K562 (cell line): Measurements from ENCODE around the gene DNMT3L. TPM values are rescaled to one million over a fixed set of nuclear protein-coding genes. Genes with fewer than 3 reads are reported as not detected.
A peak's percentile ranks its signal among the peaks of the same experiment; 100 is the strongest.

Experiments
- CEBPG ChIP-seq, 3 experiments: fragments of 200-800 bp in 1 of 3; sonication (Bioruptor generic) in 1 of 3; sonication (generic) in 1 of 3; formaldehyde crosslinking in 1 of 3; IDR thresholded peaks in 2 of 3; conservative IDR thresholded peaks in 1 of 3; 2 replicates each; pipeline versions ENCODE4 v1.6.1 to v1.8.0; 2016 to 2022; ENCODE audit warnings: missing compliant biosample characterization in 2 of 3, missing genetic modification characterization in 2 of 3, mild to moderate bottlenecking in 1 of 3, missing genetic modification reagents in 1 of 3
- MCM3 ChIP-seq: fragments of 450-650 bp; IDR thresholded peaks from 2 replicates; pipeline ENCODE4 v1.6.1; 2016
- MEF2A ChIP-seq: IDR thresholded peaks from 2 replicates; pipeline ENCODE4 v1.6.1; 2011; ENCODE audit warnings: low read depth, mild to moderate bottlenecking, low read length, moderate library complexity; ENCODE audit not compliant: control insufficient read depth
- RBBP5 ChIP-seq: fragments of 200-600 bp; sonication (generic); IDR thresholded peaks from 2 replicates; pipeline ENCODE4 v1.6.1; 2012; ENCODE audit warnings: borderline replicate concordance, mild to moderate bottlenecking, low read length, control low read depth, inconsistent platforms; ENCODE audit not compliant: insufficient read depth, poor library complexity, severe bottlenecking
- TBL1XR1 ChIP-seq, 2 experiments: IDR thresholded peaks; 2 replicates each; pipeline ENCODE4 v1.6.1; 2012; ENCODE audit warnings: improper control_type of control experiment in 2 of 2, low read length in 2 of 2, mild to moderate bottlenecking in 1 of 2
- U2AF2 ChIP-seq: fragments of 200-400 bp; formaldehyde crosslinking; optimal IDR thresholded peaks from 2 replicates; pipeline ENCODE3; 2017; ENCODE audit warnings: low read depth, mild to moderate bottlenecking, low read length
- ZNF444 ChIP-seq: fragments of 250-450 bp; sonication (Bioruptor Pico); IDR thresholded peaks from 2 replicates; pipeline ENCODE4 v1.4.0; 2020; ENCODE audit warnings: mild to moderate bottlenecking, moderate library complexity
- ZNF778 ChIP-seq: fragments of 450-650 bp; formaldehyde crosslinking; IDR thresholded peaks from 2 replicates; pipeline ENCODE4 v1.4.0; 2020; ENCODE audit warnings: mild to moderate bottlenecking, moderate library complexity
- polyA plus RNA-seq, 8 experiments: library from polyadenylated mRNA; depleted of rRNA in 4 of 8; stranded (reverse) in 5 of 8; unstranded in 3 of 8; fragments of >200 nt; fragmentation: Nextera tagmentation in 2 of 8; fragmentation: Illumina TruSeq in 1 of 8; extraction: Ambion mirVana in 2 of 8; extraction: Trizol in 1 of 8; gene quantifications; 2 replicates each; pipeline versions ENCODE4 v1.2.1 to v1.2.3, GENCODE V29; 2011 to 2014; ENCODE audit warnings: inconsistent platforms in 1 of 8, missing spikeins in 1 of 8
- total RNA-seq, 7 experiments: library from RNA; depleted of rRNA in 6 of 7; stranded (reverse); fragments of >200 nt in 6 of 7; fragmentation: Illumina TruSeq in 2 of 7; extraction: Trizol in 2 of 7; gene quantifications; 2 replicates each; pipeline versions ENCODE4 v1.2.1 to v1.2.3, GENCODE V29; 2011 to 2021; ENCODE audit warnings: low replicate concordance in 1 of 7
- TF ChIP-seq, protein P1 (sequence below): fragments of 450-650 bp; IDR thresholded peaks from 2 replicates; pipeline ENCODE4 v1.6.1; 2016; ENCODE audit warnings: mild to moderate bottlenecking, moderate library complexity
- TF ChIP-seq, protein P2 (sequence below): sonication (generic); formaldehyde crosslinking; IDR thresholded peaks from 2 replicates; pipeline ENCODE4 v1.8.0; 2023; ENCODE audit warnings: missing genetic modification reagents, mild to moderate bottlenecking, borderline replicate concordance

Gene DNMT3L
- total and polyA plus RNA-seq, 9 of the 15 experiments (the other 6 are each of a cell fraction or from before 2014, with no cell fraction given), result 0.08 TPM; not detected in 8

DNA sequence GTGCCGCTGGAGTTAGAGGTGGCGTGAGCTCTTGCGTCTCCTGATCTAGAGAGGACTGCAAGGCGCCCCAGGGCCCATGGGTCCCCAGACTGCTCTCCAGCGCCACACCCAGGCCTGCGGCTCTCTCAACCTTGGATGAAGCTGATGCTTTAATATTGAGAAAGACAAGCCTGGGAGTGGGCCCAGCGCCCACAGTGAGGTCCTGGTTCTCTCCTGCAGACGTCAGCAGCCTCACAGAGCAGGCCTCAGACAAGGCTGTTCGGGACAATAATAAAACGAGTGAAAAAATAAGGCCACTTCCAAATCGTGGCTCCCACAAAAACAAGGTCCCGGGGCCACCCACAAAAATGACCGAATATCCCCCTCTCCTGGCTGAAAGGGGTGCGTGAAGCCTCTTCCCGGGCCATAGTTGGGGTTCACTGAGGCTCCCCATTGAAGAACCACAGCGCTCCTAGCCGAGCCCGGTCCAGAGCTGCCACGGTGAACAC is 6.0 kb upstream of the DNMT3L start (continued):
- TF ChIP-seq, protein P1, sequence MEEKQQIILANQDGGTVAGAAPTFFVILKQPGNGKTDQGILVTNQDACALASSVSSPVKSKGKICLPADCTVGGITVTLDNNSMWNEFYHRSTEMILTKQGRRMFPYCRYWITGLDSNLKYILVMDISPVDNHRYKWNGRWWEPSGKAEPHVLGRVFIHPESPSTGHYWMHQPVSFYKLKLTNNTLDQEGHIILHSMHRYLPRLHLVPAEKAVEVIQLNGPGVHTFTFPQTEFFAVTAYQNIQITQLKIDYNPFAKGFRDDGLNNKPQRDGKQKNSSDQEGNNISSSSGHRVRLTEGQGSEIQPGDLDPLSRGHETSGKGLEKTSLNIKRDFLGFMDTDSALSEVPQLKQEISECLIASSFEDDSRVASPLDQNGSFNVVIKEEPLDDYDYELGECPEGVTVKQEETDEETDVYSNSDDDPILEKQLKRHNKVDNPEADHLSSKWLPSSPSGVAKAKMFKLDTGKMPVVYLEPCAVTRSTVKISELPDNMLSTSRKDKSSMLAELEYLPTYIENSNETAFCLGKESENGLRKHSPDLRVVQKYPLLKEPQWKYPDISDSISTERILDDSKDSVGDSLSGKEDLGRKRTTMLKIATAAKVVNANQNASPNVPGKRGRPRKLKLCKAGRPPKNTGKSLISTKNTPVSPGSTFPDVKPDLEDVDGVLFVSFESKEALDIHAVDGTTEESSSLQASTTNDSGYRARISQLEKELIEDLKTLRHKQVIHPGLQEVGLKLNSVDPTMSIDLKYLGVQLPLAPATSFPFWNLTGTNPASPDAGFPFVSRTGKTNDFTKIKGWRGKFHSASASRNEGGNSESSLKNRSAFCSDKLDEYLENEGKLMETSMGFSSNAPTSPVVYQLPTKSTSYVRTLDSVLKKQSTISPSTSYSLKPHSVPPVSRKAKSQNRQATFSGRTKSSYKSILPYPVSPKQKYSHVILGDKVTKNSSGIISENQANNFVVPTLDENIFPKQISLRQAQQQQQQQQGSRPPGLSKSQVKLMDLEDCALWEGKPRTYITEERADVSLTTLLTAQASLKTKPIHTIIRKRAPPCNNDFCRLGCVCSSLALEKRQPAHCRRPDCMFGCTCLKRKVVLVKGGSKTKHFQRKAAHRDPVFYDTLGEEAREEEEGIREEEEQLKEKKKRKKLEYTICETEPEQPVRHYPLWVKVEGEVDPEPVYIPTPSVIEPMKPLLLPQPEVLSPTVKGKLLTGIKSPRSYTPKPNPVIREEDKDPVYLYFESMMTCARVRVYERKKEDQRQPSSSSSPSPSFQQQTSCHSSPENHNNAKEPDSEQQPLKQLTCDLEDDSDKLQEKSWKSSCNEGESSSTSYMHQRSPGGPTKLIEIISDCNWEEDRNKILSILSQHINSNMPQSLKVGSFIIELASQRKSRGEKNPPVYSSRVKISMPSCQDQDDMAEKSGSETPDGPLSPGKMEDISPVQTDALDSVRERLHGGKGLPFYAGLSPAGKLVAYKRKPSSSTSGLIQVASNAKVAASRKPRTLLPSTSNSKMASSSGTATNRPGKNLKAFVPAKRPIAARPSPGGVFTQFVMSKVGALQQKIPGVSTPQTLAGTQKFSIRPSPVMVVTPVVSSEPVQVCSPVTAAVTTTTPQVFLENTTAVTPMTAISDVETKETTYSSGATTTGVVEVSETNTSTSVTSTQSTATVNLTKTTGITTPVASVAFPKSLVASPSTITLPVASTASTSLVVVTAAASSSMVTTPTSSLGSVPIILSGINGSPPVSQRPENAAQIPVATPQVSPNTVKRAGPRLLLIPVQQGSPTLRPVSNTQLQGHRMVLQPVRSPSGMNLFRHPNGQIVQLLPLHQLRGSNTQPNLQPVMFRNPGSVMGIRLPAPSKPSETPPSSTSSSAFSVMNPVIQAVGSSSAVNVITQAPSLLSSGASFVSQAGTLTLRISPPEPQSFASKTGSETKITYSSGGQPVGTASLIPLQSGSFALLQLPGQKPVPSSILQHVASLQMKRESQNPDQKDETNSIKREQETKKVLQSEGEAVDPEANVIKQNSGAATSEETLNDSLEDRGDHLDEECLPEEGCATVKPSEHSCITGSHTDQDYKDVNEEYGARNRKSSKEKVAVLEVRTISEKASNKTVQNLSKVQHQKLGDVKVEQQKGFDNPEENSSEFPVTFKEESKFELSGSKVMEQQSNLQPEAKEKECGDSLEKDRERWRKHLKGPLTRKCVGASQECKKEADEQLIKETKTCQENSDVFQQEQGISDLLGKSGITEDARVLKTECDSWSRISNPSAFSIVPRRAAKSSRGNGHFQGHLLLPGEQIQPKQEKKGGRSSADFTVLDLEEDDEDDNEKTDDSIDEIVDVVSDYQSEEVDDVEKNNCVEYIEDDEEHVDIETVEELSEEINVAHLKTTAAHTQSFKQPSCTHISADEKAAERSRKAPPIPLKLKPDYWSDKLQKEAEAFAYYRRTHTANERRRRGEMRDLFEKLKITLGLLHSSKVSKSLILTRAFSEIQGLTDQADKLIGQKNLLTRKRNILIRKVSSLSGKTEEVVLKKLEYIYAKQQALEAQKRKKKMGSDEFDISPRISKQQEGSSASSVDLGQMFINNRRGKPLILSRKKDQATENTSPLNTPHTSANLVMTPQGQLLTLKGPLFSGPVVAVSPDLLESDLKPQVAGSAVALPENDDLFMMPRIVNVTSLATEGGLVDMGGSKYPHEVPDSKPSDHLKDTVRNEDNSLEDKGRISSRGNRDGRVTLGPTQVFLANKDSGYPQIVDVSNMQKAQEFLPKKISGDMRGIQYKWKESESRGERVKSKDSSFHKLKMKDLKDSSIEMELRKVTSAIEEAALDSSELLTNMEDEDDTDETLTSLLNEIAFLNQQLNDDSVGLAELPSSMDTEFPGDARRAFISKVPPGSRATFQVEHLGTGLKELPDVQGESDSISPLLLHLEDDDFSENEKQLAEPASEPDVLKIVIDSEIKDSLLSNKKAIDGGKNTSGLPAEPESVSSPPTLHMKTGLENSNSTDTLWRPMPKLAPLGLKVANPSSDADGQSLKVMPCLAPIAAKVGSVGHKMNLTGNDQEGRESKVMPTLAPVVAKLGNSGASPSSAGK, result no peak
- TF ChIP-seq TBL1XR1 (IDR thresholded peaks at IDR 0.05; ENCODE audit: low read length in 2 of 2) (no peak), MEF2A (no peak), RBBP5 (no peak), ZNF778 (CRISPR knock-in tag) (no peak), CEBPG (CRISPR knock-in tag; IDR thresholded peaks at IDR 0.05) (no peak), CEBPG (tag; conservative IDR thresholded peaks at IDR 0.05 in 1 of 2, IDR thresholded peaks at IDR 0.05 in 1 of 2) (0 out of 4 replicates have a peak, but pooled peaks of 1 of the 2 experiments have one; percentile 11), MCM3 (no peak), ZNF444 (CRISPR knock-in tag) (no peak), U2AF2 (no peak)
- TF ChIP-seq, protein P2, sequence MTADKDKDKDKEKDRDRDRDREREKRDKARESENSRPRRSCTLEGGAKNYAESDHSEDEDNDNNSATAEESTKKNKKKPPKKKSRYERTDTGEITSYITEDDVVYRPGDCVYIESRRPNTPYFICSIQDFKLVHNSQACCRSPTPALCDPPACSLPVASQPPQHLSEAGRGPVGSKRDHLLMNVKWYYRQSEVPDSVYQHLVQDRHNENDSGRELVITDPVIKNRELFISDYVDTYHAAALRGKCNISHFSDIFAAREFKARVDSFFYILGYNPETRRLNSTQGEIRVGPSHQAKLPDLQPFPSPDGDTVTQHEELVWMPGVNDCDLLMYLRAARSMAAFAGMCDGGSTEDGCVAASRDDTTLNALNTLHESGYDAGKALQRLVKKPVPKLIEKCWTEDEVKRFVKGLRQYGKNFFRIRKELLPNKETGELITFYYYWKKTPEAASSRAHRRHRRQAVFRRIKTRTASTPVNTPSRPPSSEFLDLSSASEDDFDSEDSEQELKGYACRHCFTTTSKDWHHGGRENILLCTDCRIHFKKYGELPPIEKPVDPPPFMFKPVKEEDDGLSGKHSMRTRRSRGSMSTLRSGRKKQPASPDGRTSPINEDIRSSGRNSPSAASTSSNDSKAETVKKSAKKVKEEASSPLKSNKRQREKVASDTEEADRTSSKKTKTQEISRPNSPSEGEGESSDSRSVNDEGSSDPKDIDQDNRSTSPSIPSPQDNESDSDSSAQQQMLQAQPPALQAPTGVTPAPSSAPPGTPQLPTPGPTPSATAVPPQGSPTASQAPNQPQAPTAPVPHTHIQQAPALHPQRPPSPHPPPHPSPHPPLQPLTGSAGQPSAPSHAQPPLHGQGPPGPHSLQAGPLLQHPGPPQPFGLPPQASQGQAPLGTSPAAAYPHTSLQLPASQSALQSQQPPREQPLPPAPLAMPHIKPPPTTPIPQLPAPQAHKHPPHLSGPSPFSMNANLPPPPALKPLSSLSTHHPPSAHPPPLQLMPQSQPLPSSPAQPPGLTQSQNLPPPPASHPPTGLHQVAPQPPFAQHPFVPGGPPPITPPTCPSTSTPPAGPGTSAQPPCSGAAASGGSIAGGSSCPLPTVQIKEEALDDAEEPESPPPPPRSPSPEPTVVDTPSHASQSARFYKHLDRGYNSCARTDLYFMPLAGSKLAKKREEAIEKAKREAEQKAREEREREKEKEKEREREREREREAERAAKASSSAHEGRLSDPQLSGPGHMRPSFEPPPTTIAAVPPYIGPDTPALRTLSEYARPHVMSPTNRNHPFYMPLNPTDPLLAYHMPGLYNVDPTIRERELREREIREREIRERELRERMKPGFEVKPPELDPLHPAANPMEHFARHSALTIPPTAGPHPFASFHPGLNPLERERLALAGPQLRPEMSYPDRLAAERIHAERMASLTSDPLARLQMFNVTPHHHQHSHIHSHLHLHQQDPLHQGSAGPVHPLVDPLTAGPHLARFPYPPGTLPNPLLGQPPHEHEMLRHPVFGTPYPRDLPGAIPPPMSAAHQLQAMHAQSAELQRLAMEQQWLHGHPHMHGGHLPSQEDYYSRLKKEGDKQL, result 0 out of 2 replicates have a peak, but pooled peaks have one; percentile 43
